ENCODE measurements around the gene EHBP1L1.
A peak's percentile ranks its signal among the peaks of the same experiment; 100 is the strongest.

The EHBP1L1 gene

GRCh38 chr11:65613091-65613928, 37.5 kb downstream of the EHBP1L1 start:
- Histone ChIP-seq H3K27me3 (ENCODE audit: control insufficient read depth, insufficient read depth, low read length) (no peaks in the 10 kb centered on the region), H3K4me3 (ENCODE audit: low read depth, low read length) (peak overlapping the region; percentile 88), H3K9me3 (ENCODE audit: control insufficient read depth, insufficient read depth, low read length) (no peaks in the 10 kb centered on the region), H3K9ac (ENCODE audit: low read depth, low read length) (peak overlapping the region; percentile 68), H3K27ac (ENCODE audit: low read depth, low read length) (peak overlapping the region; percentile 94), H3K4me1 (ENCODE audit: control insufficient read depth, insufficient read depth, low read length) (no peaks in the 10 kb centered on the region; the same call in 1 of the 2 replicates), H3K36me3 (ENCODE audit: control insufficient read depth, insufficient read depth, low read length) (peaks cover 31% of the 10 kb centered on the region)

- Histone ChIP-seq H3K9ac (ENCODE audit: low read depth, low read length) (peak within 1 kb of the TSS; percentile 81), H3K27ac (ENCODE audit: low read depth, low read length) (peak within 1 kb of the TSS; percentile 94), H3K36me3 (ENCODE audit: control insufficient read depth, insufficient read depth, low read length) (peaks cover 45% of the 10 kb centered on the region), H3K4me3 (ENCODE audit: low read depth, low read length) (peak within 1 kb of the TSS; percentile 88), H3K4me1 (ENCODE audit: control insufficient read depth, insufficient read depth, low read length) (no peaks in the 10 kb centered on the region; the same call in 1 of the 2 replicates), H3K9me3 (ENCODE audit: control insufficient read depth, insufficient read depth, low read length) (no peaks in the 10 kb centered on the region), H3K27me3 (ENCODE audit: control insufficient read depth, insufficient read depth, low read length) (no peaks in the 10 kb centered on the region)
Measured at GRCh38 chr11:65615229-65615949, 39.5 kb downstream of the EHBP1L1 start, which contains the start of gene PCNX3. Gene PCNX3 (plus strand): TSS chr11:65615776. CDS start chr11:65616312, 536 bp downstream.

- Histone ChIP-seq H3K4me1 (ENCODE audit: control insufficient read depth, insufficient read depth, low read length) (no peaks in the 10 kb centered on the region; the same call in 1 of the 2 replicates), H3K9me3 (ENCODE audit: control insufficient read depth, insufficient read depth, low read length) (no peaks in the 10 kb centered on the region), H3K27ac (ENCODE audit: low read depth, low read length) (peak overlapping the region; percentile 94), H3K4me3 (ENCODE audit: low read depth, low read length) (peak overlapping the region; percentile 88), H3K27me3 (ENCODE audit: control insufficient read depth, insufficient read depth, low read length) (no peaks in the 10 kb centered on the region), H3K36me3 (ENCODE audit: control insufficient read depth, insufficient read depth, low read length) (peaks cover 50% of the 10 kb centered on the region), H3K9ac (ENCODE audit: low read depth, low read length) (0 out of 2 replicates have a peak overlapping the region, but pooled peaks have one; percentile 28)
Measured at GRCh38 chr11:65615950-65616574, 40.2 kb downstream of the EHBP1L1 start.

GRCh38 chr11:65616575-65617001, 40.7 kb downstream of the EHBP1L1 start:
- Histone ChIP-seq H3K27ac (ENCODE audit: low read depth, low read length) (no peak overlapping the region), H3K4me1 (ENCODE audit: control insufficient read depth, insufficient read depth, low read length) (no peaks in the 10 kb centered on the region; the same call in 1 of the 2 replicates), H3K9ac (ENCODE audit: low read depth, low read length) (0 out of 2 replicates have a peak overlapping the region, but pooled peaks have one; percentile 4), H3K36me3 (ENCODE audit: control insufficient read depth, insufficient read depth, low read length) (peaks cover 55% of the 10 kb centered on the region), H3K27me3 (ENCODE audit: control insufficient read depth, insufficient read depth, low read length) (no peaks in the 10 kb centered on the region), H3K9me3 (ENCODE audit: control insufficient read depth, insufficient read depth, low read length) (no peaks in the 10 kb centered on the region), H3K4me3 (ENCODE audit: low read depth, low read length) (peak overlapping the region; percentile 88)

GRCh38 chr11:65617136-65617850, 41.4 kb downstream of the EHBP1L1 start:
- peaks cover 59% of the 10 kb centered on the region for H3K36me3 ChIP-seq (ENCODE audit: control insufficient read depth, insufficient read depth, low read length)
- no peak overlapping the region for H3K9ac ChIP-seq (ENCODE audit: low read depth, low read length)
- H3K9me3 ChIP-seq (ENCODE audit: control insufficient read depth, insufficient read depth, low read length) = no peaks in the 10 kb centered on the region
- no peaks in the 10 kb centered on the region for H3K4me1 ChIP-seq (ENCODE audit: control insufficient read depth, insufficient read depth, low read length)
- H3K4me3 ChIP-seq (ENCODE audit: low read depth, low read length) = 0 out of 2 replicates have a peak overlapping the region, but pooled peaks have one; percentile 88
- no peak overlapping the region for H3K27ac ChIP-seq (ENCODE audit: low read depth, low read length)
- no peaks in the 10 kb centered on the region for H3K27me3 ChIP-seq (ENCODE audit: control insufficient read depth, insufficient read depth, low read length)

GRCh38 chr11:65617990-65618751, 42.3 kb downstream of the EHBP1L1 start:
- no peak overlapping the region for H3K27ac ChIP-seq (ENCODE audit: low read depth, low read length)
- no peak overlapping the region for H3K4me3 ChIP-seq (ENCODE audit: low read depth, low read length)
- H3K36me3 ChIP-seq (ENCODE audit: control insufficient read depth, insufficient read depth, low read length) = peaks cover 58% of the 10 kb centered on the region
- H3K27me3 ChIP-seq (ENCODE audit: control insufficient read depth, insufficient read depth, low read length) = no peaks in the 10 kb centered on the region
- no peaks in the 10 kb centered on the region for H3K9me3 ChIP-seq (ENCODE audit: control insufficient read depth, insufficient read depth, low read length)
- H3K9ac ChIP-seq (ENCODE audit: low read depth, low read length) = no peak overlapping the region
- H3K4me1 ChIP-seq (ENCODE audit: control insufficient read depth, insufficient read depth, low read length) = no peaks in the 10 kb centered on the region

GRCh38 chr11:65618763-65619162, 42.9 kb downstream of the EHBP1L1 start:
- Histone ChIP-seq H3K27me3 (ENCODE audit: control insufficient read depth, insufficient read depth, low read length) (no peaks in the 10 kb centered on the region), H3K4me1 (ENCODE audit: control insufficient read depth, insufficient read depth, low read length) (no peaks in the 10 kb centered on the region), H3K36me3 (ENCODE audit: control insufficient read depth, insufficient read depth, low read length) (peaks cover 64% of the 10 kb centered on the region), H3K4me3 (ENCODE audit: low read depth, low read length) (no peak overlapping the region), H3K27ac (ENCODE audit: low read depth, low read length) (no peak overlapping the region), H3K9ac (ENCODE audit: low read depth, low read length) (no peak overlapping the region), H3K9me3 (ENCODE audit: control insufficient read depth, insufficient read depth, low read length) (no peaks in the 10 kb centered on the region)

- H3K4me1 ChIP-seq (ENCODE audit: control insufficient read depth, insufficient read depth, low read length) = no peaks in the 10 kb centered on the region
- no peak overlapping the region for H3K9ac ChIP-seq (ENCODE audit: low read depth, low read length)
- H3K36me3 ChIP-seq (ENCODE audit: control insufficient read depth, insufficient read depth, low read length) = peaks cover 70% of the 10 kb centered on the region
- no peaks in the 10 kb centered on the region for H3K9me3 ChIP-seq (ENCODE audit: control insufficient read depth, insufficient read depth, low read length)
- no peak overlapping the region for H3K4me3 ChIP-seq (ENCODE audit: low read depth, low read length)
- no peaks in the 10 kb centered on the region for H3K27me3 ChIP-seq (ENCODE audit: control insufficient read depth, insufficient read depth, low read length)
- H3K27ac ChIP-seq (ENCODE audit: low read depth, low read length) = no peak overlapping the region
Measured at GRCh38 chr11:65619281-65619928, 43.6 kb downstream of the EHBP1L1 start.

GRCh38 chr11:65620666-65621065, 44.8 kb downstream of the EHBP1L1 start:
- H3K36me3 ChIP-seq (ENCODE audit: control insufficient read depth, insufficient read depth, low read length) = peaks cover 81% of the 10 kb centered on the region
- H3K4me3 ChIP-seq (ENCODE audit: low read depth, low read length) = no peak overlapping the region
- H3K27me3 ChIP-seq (ENCODE audit: control insufficient read depth, insufficient read depth, low read length) = no peaks in the 10 kb centered on the region
- no peaks in the 10 kb centered on the region for H3K9me3 ChIP-seq (ENCODE audit: control insufficient read depth, insufficient read depth, low read length)
- no peaks in the 10 kb centered on the region for H3K4me1 ChIP-seq (ENCODE audit: control insufficient read depth, insufficient read depth, low read length)
- no peak overlapping the region for H3K9ac ChIP-seq (ENCODE audit: low read depth, low read length)
- H3K27ac ChIP-seq (ENCODE audit: low read depth, low read length) = no peak overlapping the region
